Measurements from ENCODE around the gene HSPA1A.

Gene HSPA1A

DNA sequence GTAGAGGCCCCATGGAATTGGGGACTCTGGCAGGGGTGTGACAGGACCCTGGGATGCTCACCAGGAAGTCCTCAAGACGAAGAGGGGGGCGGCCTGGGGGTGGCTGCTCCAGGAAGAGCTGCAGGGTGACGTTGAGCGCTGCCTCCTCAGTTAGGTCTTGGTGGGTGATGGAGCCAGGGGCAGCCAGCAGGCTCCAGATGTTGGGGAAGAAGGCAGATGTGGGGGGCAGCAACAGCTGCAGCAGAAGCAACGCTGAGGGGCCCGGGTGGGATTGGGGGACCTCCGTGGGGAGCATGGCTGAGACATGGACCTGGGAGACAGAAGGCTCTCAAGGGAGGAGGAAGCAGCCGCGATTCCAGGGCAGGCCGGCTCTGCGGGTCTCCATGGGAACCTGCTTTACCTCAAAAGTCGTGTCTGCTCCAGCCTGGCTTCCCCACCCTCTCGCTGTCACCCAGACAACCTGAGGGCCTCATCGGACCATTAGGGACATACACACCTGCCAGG is 38.8 kb upstream of the HSPA1A start:
- ATAC-seq: peak; percentile 19

DNA sequence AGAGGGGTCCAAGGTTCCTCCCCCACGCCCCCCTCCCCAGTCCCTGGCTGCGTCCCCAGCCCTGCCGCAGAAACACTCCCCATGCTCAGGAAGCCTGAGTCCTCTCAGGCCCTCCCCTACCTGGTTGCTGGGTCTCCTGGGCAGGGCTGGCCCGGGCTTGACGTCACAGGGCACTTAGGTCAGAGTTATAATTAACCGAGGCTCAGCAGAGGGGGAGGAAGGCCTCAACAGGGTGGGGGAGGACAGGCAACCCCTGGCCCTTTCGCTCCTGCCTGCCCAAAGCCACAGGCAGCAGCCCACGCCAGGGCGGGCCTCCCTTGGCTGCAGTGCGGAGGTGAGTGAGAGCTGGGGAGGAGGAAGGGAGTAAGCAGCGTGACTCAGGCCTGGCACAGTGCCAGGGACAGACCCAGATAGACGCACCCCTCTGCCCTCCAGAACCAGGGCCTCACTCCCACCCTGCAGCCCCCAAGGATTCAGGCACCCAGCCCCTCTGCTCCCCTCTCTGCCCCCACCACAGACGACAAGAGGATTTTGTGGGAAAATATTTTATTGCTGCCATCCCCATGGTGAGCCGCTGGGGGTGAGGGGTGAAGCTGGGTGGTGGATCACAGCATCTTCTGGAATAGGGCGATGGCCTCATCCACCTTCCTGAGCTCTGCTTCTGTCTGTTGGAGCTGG is 38.2 kb upstream of the HSPA1A start, which contains the start of gene VWA7:
VWA7 (minus strand) TSS at position 340 of the 678 bp plus-strand sequence. CDS start 549 bp downstream, outside the sequence.
- TF ChIP-seq TCF4 (CRISPR knock-in tag; IDR thresholded peaks at IDR 0.05; ENCODE audit: borderline replicate concordance) (no peak), SNAI2 (CRISPR knock-in tag; IDR thresholded peaks at IDR 0.05) (no peak), ZFP3 (CRISPR knock-in tag; IDR thresholded peaks at IDR 0.05) (no peak), TOX (CRISPR knock-in tag; IDR thresholded peaks at IDR 0.05; ENCODE audit: borderline replicate concordance) (no peak), ZC3H10 (CRISPR knock-in tag; IDR thresholded peaks at IDR 0.05) (no peak), ZNF70 (CRISPR knock-in tag; IDR thresholded peaks at IDR 0.05) (no peak), RARB (CRISPR knock-in tag; IDR thresholded peaks at IDR 0.05) (no peak), BACH2 (CRISPR knock-in tag; IDR thresholded peaks at IDR 0.05; ENCODE audit: borderline replicate concordance) (no peak), GLIS3 (CRISPR knock-in tag; IDR thresholded peaks at IDR 0.05) (no peak), PPARA (CRISPR knock-in tag; IDR thresholded peaks at IDR 0.05; ENCODE audit: borderline replicate concordance) (no peak), ZFP30 (CRISPR knock-in tag; IDR thresholded peaks at IDR 0.05) (no peak), ZNF8 (CRISPR knock-in tag; IDR thresholded peaks at IDR 0.05) (no peak), ARNTL (CRISPR knock-in tag; IDR thresholded peaks at IDR 0.05; ENCODE audit: borderline replicate concordance, low read depth) (no peak)
- TF ChIP-seq, protein P1, sequence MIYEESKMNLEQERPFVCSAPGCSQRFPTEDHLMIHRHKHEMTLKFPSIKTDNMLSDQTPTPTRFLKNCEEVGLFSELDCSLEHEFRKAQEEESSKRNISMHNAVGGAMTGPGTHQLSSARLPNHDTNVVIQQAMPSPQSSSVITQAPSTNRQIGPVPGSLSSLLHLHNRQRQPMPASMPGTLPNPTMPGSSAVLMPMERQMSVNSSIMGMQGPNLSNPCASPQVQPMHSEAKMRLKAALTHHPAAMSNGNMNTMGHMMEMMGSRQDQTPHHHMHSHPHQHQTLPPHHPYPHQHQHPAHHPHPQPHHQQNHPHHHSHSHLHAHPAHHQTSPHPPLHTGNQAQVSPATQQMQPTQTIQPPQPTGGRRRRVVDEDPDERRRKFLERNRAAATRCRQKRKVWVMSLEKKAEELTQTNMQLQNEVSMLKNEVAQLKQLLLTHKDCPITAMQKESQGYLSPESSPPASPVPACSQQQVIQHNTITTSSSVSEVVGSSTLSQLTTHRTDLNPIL (CRISPR knock-in tag; IDR thresholded peaks at IDR 0.05; ENCODE audit: low read depth): no peak
- TF ChIP-seq, protein P2, sequence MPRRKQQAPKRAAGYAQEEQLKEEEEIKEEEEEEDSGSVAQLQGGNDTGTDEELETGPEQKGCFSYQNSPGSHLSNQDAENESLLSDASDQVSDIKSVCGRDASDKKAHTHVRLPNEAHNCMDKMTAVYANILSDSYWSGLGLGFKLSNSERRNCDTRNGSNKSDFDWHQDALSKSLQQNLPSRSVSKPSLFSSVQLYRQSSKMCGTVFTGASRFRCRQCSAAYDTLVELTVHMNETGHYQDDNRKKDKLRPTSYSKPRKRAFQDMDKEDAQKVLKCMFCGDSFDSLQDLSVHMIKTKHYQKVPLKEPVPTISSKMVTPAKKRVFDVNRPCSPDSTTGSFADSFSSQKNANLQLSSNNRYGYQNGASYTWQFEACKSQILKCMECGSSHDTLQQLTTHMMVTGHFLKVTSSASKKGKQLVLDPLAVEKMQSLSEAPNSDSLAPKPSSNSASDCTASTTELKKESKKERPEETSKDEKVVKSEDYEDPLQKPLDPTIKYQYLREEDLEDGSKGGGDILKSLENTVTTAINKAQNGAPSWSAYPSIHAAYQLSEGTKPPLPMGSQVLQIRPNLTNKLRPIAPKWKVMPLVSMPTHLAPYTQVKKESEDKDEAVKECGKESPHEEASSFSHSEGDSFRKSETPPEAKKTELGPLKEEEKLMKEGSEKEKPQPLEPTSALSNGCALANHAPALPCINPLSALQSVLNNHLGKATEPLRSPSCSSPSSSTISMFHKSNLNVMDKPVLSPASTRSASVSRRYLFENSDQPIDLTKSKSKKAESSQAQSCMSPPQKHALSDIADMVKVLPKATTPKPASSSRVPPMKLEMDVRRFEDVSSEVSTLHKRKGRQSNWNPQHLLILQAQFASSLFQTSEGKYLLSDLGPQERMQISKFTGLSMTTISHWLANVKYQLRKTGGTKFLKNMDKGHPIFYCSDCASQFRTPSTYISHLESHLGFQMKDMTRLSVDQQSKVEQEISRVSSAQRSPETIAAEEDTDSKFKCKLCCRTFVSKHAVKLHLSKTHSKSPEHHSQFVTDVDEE (CRISPR knock-in tag; IDR thresholded peaks at IDR 0.05): no peak
- TF ChIP-seq, protein P3, sequence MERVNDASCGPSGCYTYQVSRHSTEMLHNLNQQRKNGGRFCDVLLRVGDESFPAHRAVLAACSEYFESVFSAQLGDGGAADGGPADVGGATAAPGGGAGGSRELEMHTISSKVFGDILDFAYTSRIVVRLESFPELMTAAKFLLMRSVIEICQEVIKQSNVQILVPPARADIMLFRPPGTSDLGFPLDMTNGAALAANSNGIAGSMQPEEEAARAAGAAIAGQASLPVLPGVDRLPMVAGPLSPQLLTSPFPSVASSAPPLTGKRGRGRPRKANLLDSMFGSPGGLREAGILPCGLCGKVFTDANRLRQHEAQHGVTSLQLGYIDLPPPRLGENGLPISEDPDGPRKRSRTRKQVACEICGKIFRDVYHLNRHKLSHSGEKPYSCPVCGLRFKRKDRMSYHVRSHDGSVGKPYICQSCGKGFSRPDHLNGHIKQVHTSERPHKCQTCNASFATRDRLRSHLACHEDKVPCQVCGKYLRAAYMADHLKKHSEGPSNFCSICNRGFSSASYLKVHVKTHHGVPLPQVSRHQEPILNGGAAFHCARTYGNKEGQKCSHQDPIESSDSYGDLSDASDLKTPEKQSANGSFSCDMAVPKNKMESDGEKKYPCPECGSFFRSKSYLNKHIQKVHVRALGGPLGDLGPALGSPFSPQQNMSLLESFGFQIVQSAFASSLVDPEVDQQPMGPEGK (CRISPR knock-in tag; IDR thresholded peaks at IDR 0.05; ENCODE audit: borderline replicate concordance): no peak
- TF ChIP-seq, protein P4, sequence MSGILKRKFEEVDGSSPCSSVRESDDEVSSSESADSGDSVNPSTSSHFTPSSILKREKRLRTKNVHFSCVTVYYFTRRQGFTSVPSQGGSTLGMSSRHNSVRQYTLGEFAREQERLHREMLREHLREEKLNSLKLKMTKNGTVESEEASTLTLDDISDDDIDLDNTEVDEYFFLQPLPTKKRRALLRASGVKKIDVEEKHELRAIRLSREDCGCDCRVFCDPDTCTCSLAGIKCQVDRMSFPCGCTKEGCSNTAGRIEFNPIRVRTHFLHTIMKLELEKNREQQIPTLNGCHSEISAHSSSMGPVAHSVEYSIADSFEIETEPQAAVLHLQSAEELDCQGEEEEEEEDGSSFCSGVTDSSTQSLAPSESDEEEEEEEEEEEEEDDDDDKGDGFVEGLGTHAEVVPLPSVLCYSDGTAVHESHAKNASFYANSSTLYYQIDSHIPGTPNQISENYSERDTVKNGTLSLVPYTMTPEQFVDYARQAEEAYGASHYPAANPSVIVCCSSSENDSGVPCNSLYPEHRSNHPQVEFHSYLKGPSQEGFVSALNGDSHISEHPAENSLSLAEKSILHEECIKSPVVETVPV (CRISPR knock-in tag; IDR thresholded peaks at IDR 0.05): no peak
- ATAC-seq: peak; percentile 78

More for the DNA sequence above, 38.8 kb upstream of the HSPA1A start:
- TF ChIP-seq ESRRG (CRISPR knock-in tag; IDR thresholded peaks at IDR 0.05) (no peak), RARB (CRISPR knock-in tag; IDR thresholded peaks at IDR 0.05) (no peak), ZFP30 (CRISPR knock-in tag; IDR thresholded peaks at IDR 0.05) (no peak), BACH2 (CRISPR knock-in tag; IDR thresholded peaks at IDR 0.05; ENCODE audit: borderline replicate concordance) (no peak), PPARA (CRISPR knock-in tag; IDR thresholded peaks at IDR 0.05; ENCODE audit: borderline replicate concordance) (no peak), GLIS3 (CRISPR knock-in tag; IDR thresholded peaks at IDR 0.05) (no peak), SNAI2 (CRISPR knock-in tag; IDR thresholded peaks at IDR 0.05) (no peak), OSR1 (CRISPR knock-in tag; IDR thresholded peaks at IDR 0.05) (no peak), ARNTL (CRISPR knock-in tag; IDR thresholded peaks at IDR 0.05; ENCODE audit: borderline replicate concordance, low read depth) (no peak), ZNF8 (CRISPR knock-in tag; IDR thresholded peaks at IDR 0.05) (no peak)

DNA sequence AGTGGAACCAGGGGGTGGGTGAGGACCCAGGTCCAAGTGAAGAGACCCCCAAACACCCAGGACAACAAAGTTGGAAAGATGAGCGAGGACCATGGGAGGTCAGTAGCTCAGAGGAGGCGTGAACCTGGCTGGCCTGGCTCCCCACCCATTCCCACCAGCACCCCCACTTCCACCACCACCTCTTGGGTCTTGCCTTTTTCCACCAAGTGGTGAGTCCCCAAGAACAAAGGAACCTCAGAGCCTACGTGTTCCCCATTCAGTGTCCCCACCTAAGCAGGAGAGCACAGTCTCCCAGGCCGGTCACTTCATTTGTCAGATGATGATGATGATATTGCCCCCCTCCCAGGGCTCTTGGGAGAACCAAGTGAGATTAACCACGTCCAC is 37.7 kb upstream of the HSPA1A start:
- ATAC-seq: no peak
- TF ChIP-seq, protein P3 (CRISPR knock-in tag; IDR thresholded peaks at IDR 0.05; ENCODE audit: borderline replicate concordance): no peak
- TF ChIP-seq ZC3H10 (CRISPR knock-in tag; IDR thresholded peaks at IDR 0.05): no peak
- TF ChIP-seq RARB (CRISPR knock-in tag; IDR thresholded peaks at IDR 0.05): no peak
- no peak for TF ChIP-seq CSDC2 (CRISPR knock-in tag; IDR thresholded peaks at IDR 0.05)
- TF ChIP-seq, protein P1 (CRISPR knock-in tag; IDR thresholded peaks at IDR 0.05; ENCODE audit: low read depth): no peak
- no peak for TF ChIP-seq PPARA (CRISPR knock-in tag; IDR thresholded peaks at IDR 0.05; ENCODE audit: borderline replicate concordance)
- no peak for TF ChIP-seq TCF4 (CRISPR knock-in tag; IDR thresholded peaks at IDR 0.05; ENCODE audit: borderline replicate concordance)
- TF ChIP-seq, protein P5, sequence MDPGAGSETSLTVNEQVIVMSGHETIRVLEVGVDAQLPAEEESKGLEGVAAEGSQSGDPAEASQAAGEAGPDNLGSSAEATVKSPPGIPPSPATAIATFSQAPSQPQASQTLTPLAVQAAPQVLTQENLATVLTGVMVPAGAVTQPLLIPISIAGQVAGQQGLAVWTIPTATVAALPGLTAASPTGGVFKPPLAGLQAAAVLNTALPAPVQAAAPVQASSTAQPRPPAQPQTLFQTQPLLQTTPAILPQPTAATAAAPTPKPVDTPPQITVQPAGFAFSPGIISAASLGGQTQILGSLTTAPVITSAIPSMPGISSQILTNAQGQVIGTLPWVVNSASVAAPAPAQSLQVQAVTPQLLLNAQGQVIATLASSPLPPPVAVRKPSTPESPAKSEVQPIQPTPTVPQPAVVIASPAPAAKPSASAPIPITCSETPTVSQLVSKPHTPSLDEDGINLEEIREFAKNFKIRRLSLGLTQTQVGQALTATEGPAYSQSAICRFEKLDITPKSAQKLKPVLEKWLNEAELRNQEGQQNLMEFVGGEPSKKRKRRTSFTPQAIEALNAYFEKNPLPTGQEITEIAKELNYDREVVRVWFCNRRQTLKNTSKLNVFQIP (CRISPR knock-in tag; IDR thresholded peaks at IDR 0.05; ENCODE audit: borderline replicate concordance, low read depth): no peak
- no peak for TF ChIP-seq ZNF8 (CRISPR knock-in tag; IDR thresholded peaks at IDR 0.05)
- no peak for TF ChIP-seq ARNTL (CRISPR knock-in tag; IDR thresholded peaks at IDR 0.05; ENCODE audit: borderline replicate concordance, low read depth)
